C4-2B (cell line): ENCODE measurements around the gene MIS12.

Source experiments
- ZFX ChIP-seq: fragments of 450-650 bp; IDR thresholded peaks from 2 replicates; pipeline ENCODE4 v1.6.1; 2017
- TF ChIP-seq, protein P1 (sequence below): fragments of 450-650 bp; conservative IDR thresholded peaks from 2 replicates; pipeline ENCODE4 v1.5.1; 2017; ENCODE audit warnings: mild to moderate bottlenecking

DNA sequence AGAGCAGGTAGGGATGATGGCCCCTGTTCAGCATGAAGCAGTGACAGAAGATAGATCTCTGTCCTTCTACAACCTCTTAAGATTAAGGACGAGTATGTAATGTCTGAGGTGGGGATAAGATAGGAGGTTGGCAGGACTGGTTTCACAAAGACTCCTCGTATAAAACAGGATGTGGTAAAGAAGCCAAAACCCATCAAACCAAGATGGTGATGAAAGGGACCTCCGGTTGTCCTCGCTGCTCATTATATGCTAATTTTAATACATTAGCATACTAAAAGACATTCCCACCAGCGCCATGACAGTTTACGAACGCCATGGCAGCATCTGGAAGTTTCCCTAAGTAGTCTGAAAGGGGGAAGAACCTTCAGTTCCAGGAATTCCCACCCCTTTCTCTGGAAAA, 27.3 kb downstream of the MIS12 start:
- TF ChIP-seq, protein P1, sequence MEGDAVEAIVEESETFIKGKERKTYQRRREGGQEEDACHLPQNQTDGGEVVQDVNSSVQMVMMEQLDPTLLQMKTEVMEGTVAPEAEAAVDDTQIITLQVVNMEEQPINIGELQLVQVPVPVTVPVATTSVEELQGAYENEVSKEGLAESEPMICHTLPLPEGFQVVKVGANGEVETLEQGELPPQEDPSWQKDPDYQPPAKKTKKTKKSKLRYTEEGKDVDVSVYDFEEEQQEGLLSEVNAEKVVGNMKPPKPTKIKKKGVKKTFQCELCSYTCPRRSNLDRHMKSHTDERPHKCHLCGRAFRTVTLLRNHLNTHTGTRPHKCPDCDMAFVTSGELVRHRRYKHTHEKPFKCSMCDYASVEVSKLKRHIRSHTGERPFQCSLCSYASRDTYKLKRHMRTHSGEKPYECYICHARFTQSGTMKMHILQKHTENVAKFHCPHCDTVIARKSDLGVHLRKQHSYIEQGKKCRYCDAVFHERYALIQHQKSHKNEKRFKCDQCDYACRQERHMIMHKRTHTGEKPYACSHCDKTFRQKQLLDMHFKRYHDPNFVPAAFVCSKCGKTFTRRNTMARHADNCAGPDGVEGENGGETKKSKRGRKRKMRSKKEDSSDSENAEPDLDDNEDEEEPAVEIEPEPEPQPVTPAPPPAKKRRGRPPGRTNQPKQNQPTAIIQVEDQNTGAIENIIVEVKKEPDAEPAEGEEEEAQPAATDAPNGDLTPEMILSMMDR, result no peak
- TF ChIP-seq ZFX, result no peak
